Activated T-helper 1 cell treated with anti-CD3 and anti-CD28 coated beads, Interleukin-12 subunit alpha, Interleukin-12 subunit beta, Interleukin-2, Interleukin-4 antibody, amounts not matched to agents 30 ng/mL and 10 ng/mL and 1 ng/mL, durations not matched to agents 14 hours and 24 hours and 36 hours (primary cell): ENCODE data around the gene CDC6. TPM values are rescaled to one million over a fixed set of nuclear protein-coding genes. Genes with fewer than 3 reads are reported as not detected.

ENCODE experiments used
- DNase-seq: peaks from one replicate; pipeline ENCODE4 v3.0.0; 2021; ENCODE audit warnings: low spot score
- H3K27ac Mint-ChIP-seq: one replicate; pipeline ENCODE4 v1.8.0; 2021; ENCODE audit warnings: mild to moderate bottlenecking, mixed read lengths
- H3K27me3 Mint-ChIP-seq: one replicate; pipeline ENCODE4 v1.8.0; 2022; ENCODE audit warnings: mild to moderate bottlenecking, moderate library complexity, mixed read lengths; ENCODE audit not compliant: insufficient read depth
- H3K36me3 Mint-ChIP-seq: one replicate; pipeline ENCODE4 v1.8.0; 2021; ENCODE audit warnings: low read depth, mixed read lengths
- H3K4me1 Mint-ChIP-seq: one replicate; pipeline ENCODE4 v1.8.0; 2021; ENCODE audit warnings: low read depth, mixed read lengths
- H3K4me3 Mint-ChIP-seq: one replicate; pipeline ENCODE4 v1.8.0; 2021; ENCODE audit warnings: mild to moderate bottlenecking, moderate library complexity, mixed read lengths
- H3K9me3 Mint-ChIP-seq: one replicate; pipeline ENCODE4 v1.8.0; 2021; ENCODE audit warnings: mixed read lengths
- intact Hi-C: fragments of 100-400 bp; cut with micrococcal nuclease; formaldehyde crosslinking; loops from one replicate; pipeline ENCODE4 v1.15.1; 2024
- total RNA-seq: library from RNA; stranded (reverse); gene quantifications from 2 replicates; pipeline ENCODE4 v1.2.3, GENCODE V29; 2022

The CDC6 gene
- total RNA-seq, 1 donor from 2014 or later = 135 TPM

DNA sequence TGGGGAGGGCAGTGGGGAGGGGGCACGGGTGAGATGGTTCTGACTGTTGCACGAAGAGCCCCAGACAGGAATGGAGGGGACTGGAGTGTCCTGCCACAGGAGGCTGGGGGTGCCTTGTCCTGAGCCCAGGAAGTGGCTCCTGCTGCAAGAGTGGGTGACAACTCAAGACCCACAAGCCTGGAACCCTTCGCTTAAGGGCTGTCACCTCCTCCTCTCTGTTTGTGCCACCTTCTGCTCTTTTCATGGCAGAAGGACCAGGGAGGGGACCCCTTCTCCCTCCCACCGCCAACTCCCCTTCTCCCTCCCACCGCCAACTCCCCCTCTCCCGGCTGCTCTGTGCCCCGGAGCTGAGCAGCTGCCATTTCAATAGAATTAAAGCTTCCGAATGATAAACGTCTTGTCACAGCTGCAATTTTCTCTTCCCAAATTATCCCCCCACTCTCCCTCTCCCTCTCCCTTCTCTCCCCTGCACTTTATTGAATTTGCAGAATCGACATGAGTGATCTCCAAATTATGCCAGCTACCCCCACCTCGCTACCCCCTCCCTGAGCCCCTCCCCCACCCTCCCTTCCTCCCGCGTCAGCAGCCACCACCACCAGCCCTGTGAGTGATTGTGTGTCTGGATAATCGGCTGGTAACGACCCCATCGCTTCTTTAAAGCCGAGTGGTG is 63.1 kb downstream of the CDC6 start:
- no peak overlapping the region for H3K4me3 Mint-ChIP-seq
- H3K36me3 Mint-ChIP-seq = peaks cover 24% of the 10 kb centered on the region
- H3K27me3 Mint-ChIP-seq = no peaks in the 10 kb centered on the region
- intact Hi-C loops = no loop called here
- DNase-seq = no peak
- no peaks in the 10 kb centered on the region for H3K9me3 Mint-ChIP-seq
- H3K27ac Mint-ChIP-seq = no peak overlapping the region
- H3K4me1 Mint-ChIP-seq = peaks cover 20% of the 10 kb centered on the region

DNA sequence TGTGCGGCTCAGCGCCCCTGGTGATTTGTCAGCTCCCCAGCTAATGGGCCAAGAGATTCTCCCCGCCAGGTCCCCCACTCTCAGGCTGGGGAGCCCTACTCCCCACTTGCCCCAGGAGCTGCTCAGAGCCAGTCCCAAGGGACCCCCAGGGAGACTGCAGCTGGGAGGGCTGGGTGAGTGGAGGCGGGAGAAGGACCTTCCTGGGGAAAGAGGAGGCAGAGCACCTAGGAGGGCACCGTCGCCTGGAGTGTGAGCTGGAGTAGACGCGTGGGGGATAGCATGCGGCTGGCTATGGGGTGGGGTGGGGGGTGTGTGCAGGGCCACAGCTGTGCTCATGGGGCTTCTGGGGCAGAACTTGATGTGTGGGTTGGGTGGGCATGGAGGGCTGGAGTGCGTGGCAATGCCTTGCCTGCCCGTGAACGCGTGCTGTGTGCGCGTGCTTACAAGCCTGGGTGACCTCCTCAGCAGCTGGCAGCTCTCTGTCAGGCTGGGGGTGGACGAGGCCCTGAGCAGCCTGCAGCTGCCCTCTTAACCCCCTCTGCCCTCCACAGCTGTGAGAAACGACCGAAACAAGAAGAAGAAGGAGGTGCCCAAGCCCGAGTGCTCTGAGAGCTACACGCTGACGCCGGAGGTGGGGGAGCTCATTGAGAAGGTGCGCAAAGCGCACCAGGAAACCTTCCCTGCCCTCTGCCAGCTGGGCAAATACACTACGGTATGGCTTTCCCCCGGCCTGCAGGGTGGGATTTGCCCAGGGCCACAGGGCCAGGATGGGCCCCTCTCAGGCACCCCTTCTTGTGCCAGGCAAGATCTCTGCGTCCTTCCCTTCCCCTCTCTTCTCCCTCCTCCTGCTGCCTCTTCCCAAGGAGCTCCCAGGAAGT is 63.9 kb downstream of the CDC6 start:
- Mint-ChIP-seq H3K27ac (no peak overlapping the region), H3K27me3 (no peaks in the 10 kb centered on the region), H3K4me1 (peaks cover 15% of the 10 kb centered on the region), H3K36me3 (peaks cover 24% of the 10 kb centered on the region), H3K9me3 (no peaks in the 10 kb centered on the region), H3K4me3 (no peak overlapping the region)
- DNase-seq = no peak
- intact Hi-C loops = no loop called here

DNA sequence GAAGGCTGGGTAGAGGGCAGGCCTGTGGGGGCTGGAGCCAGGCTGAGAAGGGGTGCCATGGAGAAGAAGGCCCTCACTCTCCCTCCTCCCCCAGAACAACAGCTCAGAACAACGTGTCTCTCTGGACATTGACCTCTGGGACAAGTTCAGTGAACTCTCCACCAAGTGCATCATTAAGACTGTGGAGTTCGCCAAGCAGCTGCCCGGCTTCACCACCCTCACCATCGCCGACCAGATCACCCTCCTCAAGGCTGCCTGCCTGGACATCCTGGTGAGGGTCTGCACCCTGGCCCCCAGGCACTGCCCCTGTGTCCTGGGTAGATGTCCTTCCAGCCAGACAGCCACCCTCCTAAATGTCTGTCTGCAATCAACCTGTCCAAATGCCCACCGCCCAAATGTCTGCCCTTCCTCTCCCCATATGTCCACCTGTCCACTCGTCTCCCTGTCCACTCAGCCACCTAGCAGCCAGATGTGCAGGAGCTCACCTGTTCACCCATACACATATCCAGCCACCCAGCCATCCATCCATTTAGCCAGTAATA is 64.6 kb downstream of the CDC6 start:
- Mint-ChIP-seq H3K27me3 (no peaks in the 10 kb centered on the region), H3K4me1 (peaks cover 15% of the 10 kb centered on the region), H3K9me3 (no peaks in the 10 kb centered on the region), H3K4me3 (no peak overlapping the region), H3K27ac (peak overlapping the region; percentile 31), H3K36me3 (peaks cover 24% of the 10 kb centered on the region)
- intact Hi-C loops = no loop called here
- DNase-seq = no peak

DNA sequence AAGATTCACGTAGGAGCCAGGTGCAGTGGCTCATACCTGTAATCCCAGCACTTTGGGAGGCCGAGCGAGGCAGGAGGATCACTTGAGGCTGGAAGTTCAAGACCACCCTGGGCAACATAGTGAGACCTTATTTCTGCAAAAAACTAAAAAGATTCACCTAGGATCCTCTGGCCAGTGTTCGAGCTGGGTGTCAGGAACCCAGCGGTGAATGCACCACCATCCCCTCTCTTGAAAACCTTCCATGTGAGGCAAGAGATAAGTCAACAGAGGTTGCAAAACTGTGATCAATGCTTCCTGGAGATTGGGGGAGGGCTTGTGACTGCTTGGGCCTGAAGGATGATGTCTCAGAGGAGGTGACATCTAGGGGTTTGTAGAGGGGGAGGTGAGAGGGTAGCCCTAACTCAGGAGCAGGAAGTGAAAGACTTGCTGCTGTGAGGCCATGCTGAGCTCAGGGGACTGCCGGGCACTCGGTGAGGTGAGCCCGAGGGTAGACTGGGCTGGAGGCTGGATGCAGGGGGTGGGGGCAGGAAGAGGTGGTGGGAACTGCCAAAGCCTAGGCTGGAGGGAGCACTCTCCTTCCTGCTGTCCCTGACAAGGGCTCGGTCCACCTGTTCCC is 65.2 kb downstream of the CDC6 start:
- Mint-ChIP-seq H3K36me3 (peaks cover 24% of the 10 kb centered on the region), H3K27ac (no peak overlapping the region), H3K4me3 (no peak overlapping the region), H3K4me1 (peaks cover 15% of the 10 kb centered on the region), H3K27me3 (no peaks in the 10 kb centered on the region), H3K9me3 (no peaks in the 10 kb centered on the region)
- DNase-seq = no peak
- intact Hi-C loops = no loop called here

Other genes with a start within 250 kb of the CDC6 start
- 113 and 120 TPM in 2 replicates for gene MED24, start 233.5 kb upstream of the CDC6 start, total RNA-seq
- gene THRA, start 224.9 kb upstream of the CDC6 start, total RNA-seq = 2.9 and 3.5 TPM in 2 replicates
- gene NR1D1, start 187.3 kb upstream of the CDC6 start, total RNA-seq = 8.7 and 9.6 TPM in 2 replicates
- gene MSL1, start 165.9 kb upstream of the CDC6 start, total RNA-seq = 87.6 and 88.2 TPM in 2 replicates
- 117 TPM in 2 replicates for gene CASC3, start 147.3 kb upstream of the CDC6 start, total RNA-seq
- 11.8 and 13.0 TPM in 2 replicates for gene RAPGEFL1, start 110.4 kb upstream of the CDC6 start, total RNA-seq
- gene WIPF2, start 68.6 kb upstream of the CDC6 start, total RNA-seq = 25.8 and 27.6 TPM in 2 replicates
- 19.3 and 19.9 TPM in 2 replicates for gene RARA, start 21.3 kb downstream of the CDC6 start, total RNA-seq
- 0.44 and 0.56 TPM in 2 replicates for gene GJD3, start 76.9 kb downstream of the CDC6 start, total RNA-seq
- 161 and 174 TPM in 2 replicates for gene TOP2A, start 130.0 kb downstream of the CDC6 start, total RNA-seq
- gene IGFBP4, start 155.6 kb downstream of the CDC6 start, total RNA-seq = 83.9 and 84.3 TPM in 2 replicates
- gene TNS4, start 213.7 kb downstream of the CDC6 start, total RNA-seq = 14.5 and 15.5 TPM in 2 replicates